K562 (cell line): ENCODE data around the gene SEMA3C.

Experiments
- CTCF ChIP-seq, 3 experiments: IDR thresholded peaks in 2 of 3; conservative IDR thresholded peaks in 1 of 3; 2 replicates each; pipeline ENCODE4 v1.5.1; 2011 to 2012; ENCODE audit warnings: low read length in 3 of 3, mild to moderate bottlenecking in 3 of 3, control low read depth in 2 of 3, improper control_type of control experiment in 1 of 3, inconsistent platforms in 1 of 3, low read depth in 1 of 3, mixed read lengths in 1 of 3, moderate library complexity in 1 of 3; ENCODE audit not compliant: insufficient read depth in 2 of 3
- KLF10 ChIP-seq: fragments of 250-450 bp; sonication (Bioruptor Pico); IDR thresholded peaks from 2 replicates; pipeline ENCODE4 v1.6.1; 2021; ENCODE audit warnings: matching md5 sums
- ZNF655 ChIP-seq: fragments of 250-450 bp; sonication (Bioruptor Pico); IDR thresholded peaks from 2 replicates; pipeline ENCODE4 v1.5.0; 2021

GRCh38 chr7:80905334-80905733, 13.5 kb downstream of the SEMA3C start:
- no peak for TF ChIP-seq ZNF655 (CRISPR knock-in tag)
- TF ChIP-seq KLF10 = no peak
- no peak for TF ChIP-seq CTCF (IDR thresholded peaks at IDR 0.05 in 2 of 3, conservative IDR thresholded peaks at IDR 0.05 in 1 of 3; ENCODE audit: insufficient read depth in 2 of 3, low read depth in 1 of 3, low read length in 3 of 3)
